SK-N-SH treated with all-trans-retinoic acid at 6 μM for 48 hours (cell line): ENCODE measurements around the gene ANKIB1.

ENCODE experiments used
- ATAC-seq: fragments of 200-7000 bp; cut with Tn5 transposase; 3 replicates; pipeline ENCODE4 v1.9.1; 2020; ENCODE audit warnings: mild to moderate bottlenecking, moderate library complexity
- ARNTL ChIP-seq: fragments of 450-650 bp; formaldehyde crosslinking; IDR thresholded peaks from 2 replicates; pipeline ENCODE4 v1.5.0; 2020; ENCODE audit warnings: low read depth, mild to moderate bottlenecking, moderate library complexity, borderline replicate concordance
- ESRRG ChIP-seq: fragments of 250-450 bp; sonication (Bioruptor Pico); IDR thresholded peaks from 2 replicates; pipeline ENCODE4 v1.6.1; 2021; ENCODE audit warnings: mild to moderate bottlenecking
- GLIS3 ChIP-seq: fragments of 250-450 bp; sonication (Bioruptor Pico); IDR thresholded peaks from 2 replicates; pipeline ENCODE4 v1.5.0; 2020; ENCODE audit warnings: mild to moderate bottlenecking, moderate library complexity
- ISL1 ChIP-seq: fragments of 250-450 bp; sonication (Bioruptor Pico); IDR thresholded peaks from 2 replicates; pipeline ENCODE4 v2.1.2; 2022; ENCODE audit warnings: mild to moderate bottlenecking, moderate library complexity
- PPARA ChIP-seq: fragments of 250-450 bp; sonication (Bioruptor Pico); IDR thresholded peaks from 2 replicates; pipeline ENCODE4 v1.5.0; 2020; ENCODE audit warnings: mild to moderate bottlenecking, borderline replicate concordance
- RARB ChIP-seq: fragments of 250-450 bp; sonication (Bioruptor Pico); IDR thresholded peaks from 2 replicates; pipeline ENCODE4 v1.8.0; 2021; ENCODE audit warnings: mild to moderate bottlenecking, moderate library complexity
- SNAI2 ChIP-seq: fragments of 250-450 bp; sonication (Bioruptor Pico); IDR thresholded peaks from 2 replicates; pipeline ENCODE4 v1.5.0; 2020; ENCODE audit warnings: mild to moderate bottlenecking, moderate library complexity
- TCF4 ChIP-seq: fragments of 250-450 bp; sonication (Bioruptor Pico); IDR thresholded peaks from 2 replicates; pipeline ENCODE4 v1.8.0; 2021; ENCODE audit warnings: mild to moderate bottlenecking, moderate library complexity, borderline replicate concordance
- TOX ChIP-seq: fragments of 250-450 bp; sonication (Bioruptor Pico); IDR thresholded peaks from 2 replicates; pipeline ENCODE4 v1.8.0; 2021; ENCODE audit warnings: mild to moderate bottlenecking, moderate library complexity, borderline replicate concordance
- ZC3H10 ChIP-seq: fragments of 250-450 bp; sonication (Bioruptor Pico); IDR thresholded peaks from 2 replicates; pipeline ENCODE4 v1.5.1; 2021; ENCODE audit warnings: mild to moderate bottlenecking, moderate library complexity
- ZFP3 ChIP-seq: fragments of 250-450 bp; sonication (Bioruptor Pico); IDR thresholded peaks from 2 replicates; pipeline ENCODE4 v1.5.0; 2020; ENCODE audit warnings: mild to moderate bottlenecking, moderate library complexity
- ZFP30 ChIP-seq: fragments of 450-650 bp; formaldehyde crosslinking; IDR thresholded peaks from 2 replicates; pipeline ENCODE4 v1.5.0; 2022; ENCODE audit warnings: mild to moderate bottlenecking, moderate library complexity
- ZNF565 ChIP-seq: fragments of 450-650 bp; formaldehyde crosslinking; conservative IDR thresholded peaks from 2 replicates; pipeline ENCODE4 v1.5.0; 2020; ENCODE audit warnings: low read depth, mild to moderate bottlenecking, moderate library complexity
- ZNF8 ChIP-seq: fragments of 450-650 bp; formaldehyde crosslinking; IDR thresholded peaks from 2 replicates; pipeline ENCODE4 v1.5.0; 2020; ENCODE audit warnings: mild to moderate bottlenecking, moderate library complexity
- TF ChIP-seq, protein P1 (sequence below): fragments of 250-450 bp; sonication (Bioruptor Pico); IDR thresholded peaks from 2 replicates; pipeline ENCODE4 v1.8.0; 2020; ENCODE audit warnings: mild to moderate bottlenecking, moderate library complexity, borderline replicate concordance
- TF ChIP-seq, protein P2 (sequence below): fragments of 250-450 bp; sonication (Bioruptor Pico); IDR thresholded peaks from 2 replicates; pipeline ENCODE4 v1.8.0; 2021; ENCODE audit warnings: low read depth, mild to moderate bottlenecking, moderate library complexity, borderline replicate concordance
- TF ChIP-seq, protein P3 (sequence below): fragments of 250-450 bp; sonication (Bioruptor Pico); IDR thresholded peaks from 2 replicates; pipeline ENCODE4 v1.5.0; 2020; ENCODE audit warnings: mild to moderate bottlenecking, moderate library complexity

Gene ANKIB1, protein sequence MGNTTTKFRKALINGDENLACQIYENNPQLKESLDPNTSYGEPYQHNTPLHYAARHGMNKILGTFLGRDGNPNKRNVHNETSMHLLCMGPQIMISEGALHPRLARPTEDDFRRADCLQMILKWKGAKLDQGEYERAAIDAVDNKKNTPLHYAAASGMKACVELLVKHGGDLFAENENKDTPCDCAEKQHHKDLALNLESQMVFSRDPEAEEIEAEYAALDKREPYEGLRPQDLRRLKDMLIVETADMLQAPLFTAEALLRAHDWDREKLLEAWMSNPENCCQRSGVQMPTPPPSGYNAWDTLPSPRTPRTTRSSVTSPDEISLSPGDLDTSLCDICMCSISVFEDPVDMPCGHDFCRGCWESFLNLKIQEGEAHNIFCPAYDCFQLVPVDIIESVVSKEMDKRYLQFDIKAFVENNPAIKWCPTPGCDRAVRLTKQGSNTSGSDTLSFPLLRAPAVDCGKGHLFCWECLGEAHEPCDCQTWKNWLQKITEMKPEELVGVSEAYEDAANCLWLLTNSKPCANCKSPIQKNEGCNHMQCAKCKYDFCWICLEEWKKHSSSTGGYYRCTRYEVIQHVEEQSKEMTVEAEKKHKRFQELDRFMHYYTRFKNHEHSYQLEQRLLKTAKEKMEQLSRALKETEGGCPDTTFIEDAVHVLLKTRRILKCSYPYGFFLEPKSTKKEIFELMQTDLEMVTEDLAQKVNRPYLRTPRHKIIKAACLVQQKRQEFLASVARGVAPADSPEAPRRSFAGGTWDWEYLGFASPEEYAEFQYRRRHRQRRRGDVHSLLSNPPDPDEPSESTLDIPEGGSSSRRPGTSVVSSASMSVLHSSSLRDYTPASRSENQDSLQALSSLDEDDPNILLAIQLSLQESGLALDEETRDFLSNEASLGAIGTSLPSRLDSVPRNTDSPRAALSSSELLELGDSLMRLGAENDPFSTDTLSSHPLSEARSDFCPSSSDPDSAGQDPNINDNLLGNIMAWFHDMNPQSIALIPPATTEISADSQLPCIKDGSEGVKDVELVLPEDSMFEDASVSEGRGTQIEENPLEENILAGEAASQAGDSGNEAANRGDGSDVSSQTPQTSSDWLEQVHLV

DNA sequence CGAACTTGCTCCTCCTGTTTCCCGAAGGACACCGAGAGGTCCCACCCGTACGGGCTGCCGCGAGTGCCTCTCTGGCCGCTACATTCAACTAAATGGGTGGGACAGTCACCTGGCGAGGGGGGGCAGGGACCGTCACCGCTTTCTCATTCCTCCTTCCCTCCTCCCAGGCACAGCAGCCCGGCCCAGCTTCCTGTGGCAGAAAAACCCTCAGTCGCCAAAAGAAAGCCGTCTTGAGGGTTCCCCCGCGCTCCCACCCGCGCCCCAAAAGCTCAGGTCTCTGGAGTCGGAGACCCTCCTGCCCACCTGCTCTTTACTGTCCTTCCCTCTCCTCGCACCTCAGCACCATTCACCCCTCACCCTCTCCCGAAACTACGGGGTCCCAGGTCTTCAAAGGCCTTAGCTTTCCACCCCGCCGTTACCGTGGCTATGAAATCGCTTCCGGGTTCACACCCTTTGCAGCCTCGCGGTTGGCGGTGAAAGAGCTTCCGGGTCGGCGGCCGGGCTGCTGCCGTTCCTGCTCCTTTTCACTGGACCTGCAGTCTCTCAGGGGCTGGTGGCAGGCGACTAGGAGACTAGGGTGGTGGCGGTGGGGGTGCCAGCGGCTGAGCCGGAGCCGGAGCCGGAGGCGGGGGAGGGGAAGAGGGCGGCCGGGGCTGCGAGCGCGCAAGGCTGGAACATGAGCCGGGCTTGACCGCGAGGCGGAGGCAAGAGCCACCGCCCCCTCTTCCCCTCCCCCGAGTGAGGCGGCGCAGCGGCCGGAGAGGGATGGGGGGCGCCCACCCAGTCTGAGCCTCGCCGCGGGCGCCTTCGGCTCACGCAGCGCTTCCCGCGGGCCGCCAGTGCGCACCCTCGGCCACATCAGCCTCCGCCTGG, at the start of gene ANKIB1, which contains the start of gene KRIT1:
Gene ANKIB1 (plus strand): TSS at position 488 of the 873 bp plus-strand sequence. CDS start 49,005 bp downstream, outside the sequence.
Gene KRIT1 (minus strand): TSS at position 428 of the 873 bp plus-strand sequence. CDS start 3,779 bp downstream, outside the sequence.
- ATAC-seq, result peak; percentile 88
- 0 out of 2 replicates have a peak, but pooled peaks have one; percentile 10 for TF ChIP-seq ZNF8
- TF ChIP-seq TCF4 (CRISPR knock-in tag), result no peak
- TF ChIP-seq TOX (CRISPR knock-in tag), result no peak
- TF ChIP-seq PPARA (CRISPR knock-in tag), result no peak

DNA sequence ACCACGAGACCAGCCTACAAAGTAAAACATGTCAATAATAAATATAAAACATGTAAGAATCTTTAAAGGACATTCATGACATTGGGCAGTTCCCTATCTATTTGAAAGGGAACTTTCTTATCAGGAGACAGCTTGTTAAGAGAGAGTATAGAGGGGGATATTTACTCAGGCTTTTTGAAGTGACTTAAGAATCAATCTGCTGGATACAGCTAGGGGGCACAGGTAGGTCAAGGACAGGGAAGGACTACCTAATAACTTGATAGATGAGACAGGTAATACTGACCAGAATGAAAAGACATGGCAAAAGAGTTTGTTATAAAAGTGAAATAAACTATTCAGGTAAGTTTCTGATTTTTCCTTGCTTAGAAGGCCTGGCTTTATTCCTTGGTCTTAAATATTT, 45.0 kb upstream of the ANKIB1 start:
- ATAC-seq, result no peak
- no peak for TF ChIP-seq ZNF565 (CRISPR knock-in tag)
- no peak for TF ChIP-seq ZNF8
- TF ChIP-seq SNAI2 (CRISPR knock-in tag), result no peak
- no peak for TF ChIP-seq ARNTL (CRISPR knock-in tag)
- no peak for TF ChIP-seq RARB (CRISPR knock-in tag)
- TF ChIP-seq GLIS3 (CRISPR knock-in tag), result no peak
- TF ChIP-seq, protein P1, sequence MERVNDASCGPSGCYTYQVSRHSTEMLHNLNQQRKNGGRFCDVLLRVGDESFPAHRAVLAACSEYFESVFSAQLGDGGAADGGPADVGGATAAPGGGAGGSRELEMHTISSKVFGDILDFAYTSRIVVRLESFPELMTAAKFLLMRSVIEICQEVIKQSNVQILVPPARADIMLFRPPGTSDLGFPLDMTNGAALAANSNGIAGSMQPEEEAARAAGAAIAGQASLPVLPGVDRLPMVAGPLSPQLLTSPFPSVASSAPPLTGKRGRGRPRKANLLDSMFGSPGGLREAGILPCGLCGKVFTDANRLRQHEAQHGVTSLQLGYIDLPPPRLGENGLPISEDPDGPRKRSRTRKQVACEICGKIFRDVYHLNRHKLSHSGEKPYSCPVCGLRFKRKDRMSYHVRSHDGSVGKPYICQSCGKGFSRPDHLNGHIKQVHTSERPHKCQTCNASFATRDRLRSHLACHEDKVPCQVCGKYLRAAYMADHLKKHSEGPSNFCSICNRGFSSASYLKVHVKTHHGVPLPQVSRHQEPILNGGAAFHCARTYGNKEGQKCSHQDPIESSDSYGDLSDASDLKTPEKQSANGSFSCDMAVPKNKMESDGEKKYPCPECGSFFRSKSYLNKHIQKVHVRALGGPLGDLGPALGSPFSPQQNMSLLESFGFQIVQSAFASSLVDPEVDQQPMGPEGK (CRISPR knock-in tag), result no peak
- TF ChIP-seq ESRRG (CRISPR knock-in tag), result no peak
- TF ChIP-seq ZC3H10 (CRISPR knock-in tag), result no peak
- TF ChIP-seq, protein P2, sequence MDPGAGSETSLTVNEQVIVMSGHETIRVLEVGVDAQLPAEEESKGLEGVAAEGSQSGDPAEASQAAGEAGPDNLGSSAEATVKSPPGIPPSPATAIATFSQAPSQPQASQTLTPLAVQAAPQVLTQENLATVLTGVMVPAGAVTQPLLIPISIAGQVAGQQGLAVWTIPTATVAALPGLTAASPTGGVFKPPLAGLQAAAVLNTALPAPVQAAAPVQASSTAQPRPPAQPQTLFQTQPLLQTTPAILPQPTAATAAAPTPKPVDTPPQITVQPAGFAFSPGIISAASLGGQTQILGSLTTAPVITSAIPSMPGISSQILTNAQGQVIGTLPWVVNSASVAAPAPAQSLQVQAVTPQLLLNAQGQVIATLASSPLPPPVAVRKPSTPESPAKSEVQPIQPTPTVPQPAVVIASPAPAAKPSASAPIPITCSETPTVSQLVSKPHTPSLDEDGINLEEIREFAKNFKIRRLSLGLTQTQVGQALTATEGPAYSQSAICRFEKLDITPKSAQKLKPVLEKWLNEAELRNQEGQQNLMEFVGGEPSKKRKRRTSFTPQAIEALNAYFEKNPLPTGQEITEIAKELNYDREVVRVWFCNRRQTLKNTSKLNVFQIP, result no peak
- TF ChIP-seq, protein P3, sequence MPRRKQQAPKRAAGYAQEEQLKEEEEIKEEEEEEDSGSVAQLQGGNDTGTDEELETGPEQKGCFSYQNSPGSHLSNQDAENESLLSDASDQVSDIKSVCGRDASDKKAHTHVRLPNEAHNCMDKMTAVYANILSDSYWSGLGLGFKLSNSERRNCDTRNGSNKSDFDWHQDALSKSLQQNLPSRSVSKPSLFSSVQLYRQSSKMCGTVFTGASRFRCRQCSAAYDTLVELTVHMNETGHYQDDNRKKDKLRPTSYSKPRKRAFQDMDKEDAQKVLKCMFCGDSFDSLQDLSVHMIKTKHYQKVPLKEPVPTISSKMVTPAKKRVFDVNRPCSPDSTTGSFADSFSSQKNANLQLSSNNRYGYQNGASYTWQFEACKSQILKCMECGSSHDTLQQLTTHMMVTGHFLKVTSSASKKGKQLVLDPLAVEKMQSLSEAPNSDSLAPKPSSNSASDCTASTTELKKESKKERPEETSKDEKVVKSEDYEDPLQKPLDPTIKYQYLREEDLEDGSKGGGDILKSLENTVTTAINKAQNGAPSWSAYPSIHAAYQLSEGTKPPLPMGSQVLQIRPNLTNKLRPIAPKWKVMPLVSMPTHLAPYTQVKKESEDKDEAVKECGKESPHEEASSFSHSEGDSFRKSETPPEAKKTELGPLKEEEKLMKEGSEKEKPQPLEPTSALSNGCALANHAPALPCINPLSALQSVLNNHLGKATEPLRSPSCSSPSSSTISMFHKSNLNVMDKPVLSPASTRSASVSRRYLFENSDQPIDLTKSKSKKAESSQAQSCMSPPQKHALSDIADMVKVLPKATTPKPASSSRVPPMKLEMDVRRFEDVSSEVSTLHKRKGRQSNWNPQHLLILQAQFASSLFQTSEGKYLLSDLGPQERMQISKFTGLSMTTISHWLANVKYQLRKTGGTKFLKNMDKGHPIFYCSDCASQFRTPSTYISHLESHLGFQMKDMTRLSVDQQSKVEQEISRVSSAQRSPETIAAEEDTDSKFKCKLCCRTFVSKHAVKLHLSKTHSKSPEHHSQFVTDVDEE (CRISPR knock-in tag), result no peak
- TF ChIP-seq ZFP30 (CRISPR knock-in tag), result no peak
- no peak for TF ChIP-seq TCF4 (CRISPR knock-in tag)
- TF ChIP-seq ISL1, result no peak

DNA sequence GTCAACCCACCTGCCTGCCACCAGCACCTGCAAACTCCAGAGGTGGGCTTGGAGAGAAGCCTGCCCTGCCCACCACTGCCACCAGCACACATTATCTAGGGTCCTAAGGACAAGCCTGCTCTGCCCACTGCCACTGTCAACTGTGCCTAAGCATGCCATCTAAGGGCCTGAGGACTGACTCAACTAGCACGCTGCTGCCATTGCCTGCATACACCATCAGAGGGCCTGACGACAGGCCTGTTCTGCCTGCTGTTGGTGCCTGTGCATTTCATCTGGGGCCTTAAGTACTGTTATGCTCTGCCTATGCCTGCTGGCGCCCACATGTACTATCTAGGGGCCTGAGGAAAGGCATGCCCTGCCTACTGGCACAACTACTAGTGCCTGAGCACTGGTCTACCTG, 39.8 kb upstream of the ANKIB1 start:
- ATAC-seq, result no peak
- TF ChIP-seq ZNF8 (no peak), ZFP3 (no peak), RARB (CRISPR knock-in tag) (no peak)
- TF ChIP-seq, protein P3 (CRISPR knock-in tag), result no peak
- TF ChIP-seq, all 23 proteins: peak for 0
